Type B pancreatic cell (in vitro differentiated cells): Measurements from ENCODE around the gene PFKP. TPM values are rescaled to one million over a fixed set of nuclear protein-coding genes. Genes with fewer than 3 reads are reported as not detected.

ENCODE experiments used
- DNase-seq: peaks from one replicate; pipeline ENCODE4 v3.0.0; 2021; ENCODE audit warnings: mixed read lengths; ENCODE audit not compliant: unreplicated experiment; ENCODE audit errors: extremely low spot score
- H3K27ac Mint-ChIP-seq: 2 replicates; pipeline ENCODE4 v1.8.0; 2021; ENCODE audit warnings: mild to moderate bottlenecking, mixed read lengths
- H3K27me3 Mint-ChIP-seq: 2 replicates; pipeline ENCODE4 v1.8.0; 2021; ENCODE audit warnings: mixed read lengths
- H3K36me3 Mint-ChIP-seq: 2 replicates; pipeline ENCODE4 v1.8.0; 2021; ENCODE audit warnings: mixed read lengths
- H3K4me1 Mint-ChIP-seq: one replicate; pipeline ENCODE4 v1.8.0; 2021; ENCODE audit warnings: mixed read lengths; ENCODE audit not compliant: unreplicated experiment
- H3K4me3 Mint-ChIP-seq: 2 replicates; pipeline ENCODE4 v1.8.0; 2021; ENCODE audit warnings: mild to moderate bottlenecking, mixed read lengths
- H3K9me3 Mint-ChIP-seq: 2 replicates; pipeline ENCODE4 v1.8.0; 2021; ENCODE audit warnings: mixed read lengths
- total RNA-seq: library from RNA; stranded (reverse); gene quantifications from 2 replicates; pipeline ENCODE4 v1.2.1, GENCODE V29; 2021; ENCODE audit warnings: low replicate concordance
- TF ChIP-seq, protein P1 (sequence below): fragments of 200-600 bp; sonication (generic); conservative IDR thresholded peaks from 2 replicates; pipeline ENCODE4 v1.5.0; 2021; ENCODE audit warnings: antibody characterized with exemption, mild to moderate bottlenecking

Gene PFKP
- total RNA-seq, 1 donor from 2014 or later, result 48.8 TPM

- H3K4me1 Mint-ChIP-seq, result no peaks in the 10 kb centered on the region
- TF ChIP-seq, protein P1, sequence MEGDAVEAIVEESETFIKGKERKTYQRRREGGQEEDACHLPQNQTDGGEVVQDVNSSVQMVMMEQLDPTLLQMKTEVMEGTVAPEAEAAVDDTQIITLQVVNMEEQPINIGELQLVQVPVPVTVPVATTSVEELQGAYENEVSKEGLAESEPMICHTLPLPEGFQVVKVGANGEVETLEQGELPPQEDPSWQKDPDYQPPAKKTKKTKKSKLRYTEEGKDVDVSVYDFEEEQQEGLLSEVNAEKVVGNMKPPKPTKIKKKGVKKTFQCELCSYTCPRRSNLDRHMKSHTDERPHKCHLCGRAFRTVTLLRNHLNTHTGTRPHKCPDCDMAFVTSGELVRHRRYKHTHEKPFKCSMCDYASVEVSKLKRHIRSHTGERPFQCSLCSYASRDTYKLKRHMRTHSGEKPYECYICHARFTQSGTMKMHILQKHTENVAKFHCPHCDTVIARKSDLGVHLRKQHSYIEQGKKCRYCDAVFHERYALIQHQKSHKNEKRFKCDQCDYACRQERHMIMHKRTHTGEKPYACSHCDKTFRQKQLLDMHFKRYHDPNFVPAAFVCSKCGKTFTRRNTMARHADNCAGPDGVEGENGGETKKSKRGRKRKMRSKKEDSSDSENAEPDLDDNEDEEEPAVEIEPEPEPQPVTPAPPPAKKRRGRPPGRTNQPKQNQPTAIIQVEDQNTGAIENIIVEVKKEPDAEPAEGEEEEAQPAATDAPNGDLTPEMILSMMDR, result no peak
- no peak for DNase-seq
- peaks cover 9% of the 10 kb centered on the region for H3K27me3 Mint-ChIP-seq
- H3K27ac Mint-ChIP-seq, result no peak overlapping the region
- H3K9me3 Mint-ChIP-seq, result no peaks in the 10 kb centered on the region
- no peak overlapping the region for H3K4me3 Mint-ChIP-seq
- no peaks in the 10 kb centered on the region for H3K36me3 Mint-ChIP-seq
Measured at GRCh38 chr10:3180355-3181025, 113.1 kb downstream of the PFKP start.

GRCh38 chr10:3185386-3185785, 118.0 kb downstream of the PFKP start:
- H3K4me1 Mint-ChIP-seq, result peaks cover 4% of the 10 kb centered on the region
- DNase-seq, result no peak
- peaks cover 9% of the 10 kb centered on the region for H3K27me3 Mint-ChIP-seq
- no peaks in the 10 kb centered on the region for H3K36me3 Mint-ChIP-seq
- no peak overlapping the region for H3K4me3 Mint-ChIP-seq
- H3K9me3 Mint-ChIP-seq, result no peaks in the 10 kb centered on the region
- TF ChIP-seq, protein P1, result no peak
- no peak overlapping the region for H3K27ac Mint-ChIP-seq

GRCh38 chr10:3186368-3186767, 119.0 kb downstream of the PFKP start:
- H3K36me3 Mint-ChIP-seq, result no peaks in the 10 kb centered on the region
- peaks cover 4% of the 10 kb centered on the region for H3K4me1 Mint-ChIP-seq
- H3K27me3 Mint-ChIP-seq, result peaks cover 9% of the 10 kb centered on the region
- DNase-seq, result no peak
- H3K9me3 Mint-ChIP-seq, result no peaks in the 10 kb centered on the region
- H3K4me3 Mint-ChIP-seq, result no peak overlapping the region
- H3K27ac Mint-ChIP-seq, result no peak overlapping the region
- TF ChIP-seq, protein P1, result no peak

Other genes starting within 250 kb of the PFKP start
- 57.0 and 62.3 TPM in 2 replicates for gene PITRM1, start 105.2 kb downstream of the PFKP start, total RNA-seq